Measurements from ENCODE around the gene MAGI2.

MAGI2 gene

DNA sequence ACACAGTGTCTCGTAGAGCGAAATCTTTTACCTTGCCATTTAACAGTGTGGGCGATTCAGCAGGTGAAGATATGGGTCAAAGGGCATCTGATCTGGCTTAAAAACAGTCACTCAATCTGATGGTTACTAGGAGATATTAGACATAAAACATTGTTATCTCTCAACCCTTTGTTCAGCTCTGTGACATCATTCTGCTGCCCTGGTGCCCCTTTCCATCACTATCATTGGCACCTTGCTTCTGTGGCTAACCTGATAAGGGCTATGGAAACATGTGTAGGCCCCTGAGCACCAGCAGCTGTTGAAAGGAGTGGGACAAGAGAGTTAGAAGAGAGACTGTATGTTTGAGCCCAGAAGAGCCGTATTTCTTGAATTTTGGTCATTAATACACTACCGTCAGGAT lies 1004.6 kb downstream of the MAGI2 start:
- DNase-seq = no peak

- DNase-seq = no peak
Measured at GRCh38 chr7:78444267-78444666, 1009.2 kb downstream of the MAGI2 start.

- no peak for DNase-seq
Measured at GRCh38 chr7:78443811-78444210, 1009.7 kb downstream of the MAGI2 start.

GRCh38 chr7:78441737-78442136 lies 1011.7 kb downstream of the MAGI2 start:
- DNase-seq = no peak

DNA sequence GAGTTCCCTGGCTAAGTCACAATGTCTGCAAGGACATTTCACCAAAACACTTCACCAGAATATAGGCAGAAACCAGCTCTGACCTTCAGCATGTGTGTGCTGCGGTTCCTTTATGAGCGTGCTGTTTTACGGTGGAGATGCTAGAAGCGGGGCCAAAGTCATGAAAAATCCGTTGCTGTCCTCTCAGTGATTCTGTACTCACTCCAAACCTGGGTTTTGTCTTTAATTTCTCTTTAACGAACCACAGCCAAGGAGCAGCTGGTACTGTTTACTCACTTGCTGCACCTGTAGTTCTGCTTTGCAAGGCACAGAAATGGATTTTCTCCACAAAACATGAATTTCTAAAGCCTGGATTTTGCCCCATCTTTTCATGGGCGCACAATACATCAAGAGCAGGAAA lies 1015.0 kb downstream of the MAGI2 start:
- no peak for DNase-seq

DNA sequence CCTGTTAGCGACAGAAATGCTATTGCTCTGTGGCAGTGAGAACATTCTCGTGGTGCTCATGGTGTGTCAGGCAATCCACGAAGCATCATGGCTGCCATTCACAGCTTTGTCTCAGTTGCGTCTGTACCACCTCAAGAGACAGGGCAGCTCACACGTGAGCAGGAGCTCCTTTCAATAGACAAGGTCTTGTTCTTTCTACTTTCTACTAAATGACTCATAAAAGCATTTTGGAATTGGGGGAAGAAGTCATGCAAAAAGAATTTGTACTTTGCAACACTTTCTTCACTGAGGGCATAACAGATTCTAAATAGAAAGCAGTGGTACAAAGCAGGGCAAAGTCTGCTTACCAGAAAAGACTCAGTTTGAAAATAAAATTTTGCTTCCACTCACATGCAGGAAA lies 1016.3 kb downstream of the MAGI2 start:
- DNase-seq = no peak

DNA sequence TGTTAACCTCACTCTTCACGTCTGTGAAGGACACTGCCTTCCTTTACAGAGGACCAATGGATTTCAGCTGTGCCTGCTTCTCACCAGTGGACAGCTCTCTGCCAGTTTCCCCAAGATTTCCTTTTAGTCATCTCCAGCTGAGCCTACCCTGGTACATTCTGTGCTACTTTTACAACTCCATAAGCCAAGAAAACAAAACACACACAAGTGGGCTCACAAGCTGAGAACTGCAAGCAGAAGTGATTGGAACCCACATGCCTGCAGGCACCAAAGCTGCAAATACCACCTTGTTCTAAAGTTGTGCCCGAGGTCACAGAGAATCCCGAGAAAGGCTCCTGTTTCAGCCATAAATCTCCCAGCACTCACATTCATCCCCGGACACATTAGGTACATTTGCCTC lies 1018.1 kb downstream of the MAGI2 start:
- no peak for DNase-seq

DNA sequence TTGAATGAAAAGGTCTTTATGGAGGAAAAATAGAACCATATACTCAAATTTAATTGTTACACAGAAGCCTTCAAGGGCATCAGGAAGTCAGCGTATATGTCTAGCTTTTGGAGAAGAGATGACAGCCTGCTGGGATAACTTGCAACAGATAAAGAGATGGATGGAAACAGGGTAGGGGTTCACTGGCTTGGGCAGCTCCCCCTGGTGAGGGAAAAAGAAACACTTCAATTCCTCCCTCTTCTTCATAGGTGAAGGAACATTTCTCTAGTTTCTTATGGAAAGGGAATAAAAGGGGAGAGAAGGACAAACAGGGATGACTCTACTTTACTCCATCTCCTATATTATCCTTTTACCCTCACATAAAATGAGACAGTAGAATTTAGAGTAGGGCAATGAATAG lies 1019.2 kb downstream of the MAGI2 start:
- no peak for DNase-seq

DNA sequence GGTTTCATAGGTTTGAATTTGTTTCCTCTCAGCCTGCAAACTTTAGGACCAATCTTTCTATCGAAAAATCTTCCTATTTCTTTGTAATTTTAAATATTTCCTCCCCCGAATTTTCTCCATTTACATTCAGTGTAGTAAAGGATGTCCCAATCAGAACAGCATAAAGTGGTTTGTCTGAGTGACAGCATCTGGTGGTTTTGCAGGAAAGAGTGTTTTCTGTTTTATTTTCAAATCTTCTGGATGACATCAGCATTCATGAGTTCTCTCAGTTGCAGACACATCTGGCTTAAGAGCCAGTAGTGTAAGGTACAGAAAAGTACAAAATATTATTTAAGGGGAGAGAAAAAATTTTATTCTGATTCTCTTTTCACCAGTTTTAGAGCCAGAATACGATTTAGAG lies 1020.0 kb downstream of the MAGI2 start:
- no peak for DNase-seq

DNA sequence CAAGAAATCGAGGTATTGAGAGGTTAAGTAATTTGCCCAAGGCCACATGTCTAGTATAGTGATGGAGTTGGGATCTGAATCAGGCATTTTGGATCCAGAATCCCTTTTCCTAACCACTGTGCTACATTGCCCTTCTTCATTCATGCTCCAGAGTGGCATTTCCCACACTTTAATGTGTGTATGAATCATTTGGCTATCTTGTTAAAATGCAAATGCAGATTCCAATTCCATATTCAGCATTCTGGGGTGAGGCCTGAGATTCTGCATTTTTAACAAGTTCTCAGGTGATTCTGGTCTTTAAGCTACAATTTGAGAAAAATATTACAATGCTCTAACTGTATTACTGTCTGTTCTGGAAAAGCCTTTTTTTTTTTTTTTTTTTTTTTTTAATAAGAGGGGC lies 1023.6 kb downstream of the MAGI2 start:
- no peak for DNase-seq

GRCh38 chr7:78427209-78427608 lies 1026.3 kb downstream of the MAGI2 start:
- no peak for DNase-seq

- DNase-seq = no peak
Measured at GRCh38 chr7:78420001-78420400, 1033.5 kb downstream of the MAGI2 start.

DNA sequence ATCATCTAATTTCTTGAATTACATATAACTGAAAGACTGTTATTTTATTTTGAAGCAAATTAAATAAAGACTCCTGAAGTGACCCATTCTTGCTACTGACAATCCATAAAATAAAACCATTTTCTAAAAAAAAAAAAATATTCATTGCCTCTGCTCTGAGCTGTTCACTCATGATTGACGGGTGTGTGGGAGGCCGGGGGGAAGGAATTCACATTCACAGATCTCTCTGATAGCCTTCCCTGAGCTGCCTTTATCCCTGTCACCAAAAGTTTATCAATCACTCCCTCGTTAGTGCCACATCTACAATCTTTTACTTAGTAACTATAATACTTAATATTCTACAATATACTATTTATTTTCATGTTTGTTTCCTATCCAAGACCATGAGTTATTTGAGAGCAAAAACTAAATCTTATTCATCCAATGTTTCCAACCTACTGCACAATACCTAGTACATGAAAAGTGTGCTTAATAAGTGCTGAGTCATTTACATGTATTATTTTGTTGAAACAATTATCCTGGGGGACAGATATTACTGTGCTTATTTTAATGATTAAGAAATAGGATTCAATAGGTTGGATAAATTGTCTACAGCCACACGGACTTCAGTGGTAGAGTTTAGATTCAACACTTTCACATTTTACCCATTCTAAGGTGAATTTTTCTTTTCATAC lies 1036.2 kb downstream of the MAGI2 start:
- DNase-seq = no peak

DNA sequence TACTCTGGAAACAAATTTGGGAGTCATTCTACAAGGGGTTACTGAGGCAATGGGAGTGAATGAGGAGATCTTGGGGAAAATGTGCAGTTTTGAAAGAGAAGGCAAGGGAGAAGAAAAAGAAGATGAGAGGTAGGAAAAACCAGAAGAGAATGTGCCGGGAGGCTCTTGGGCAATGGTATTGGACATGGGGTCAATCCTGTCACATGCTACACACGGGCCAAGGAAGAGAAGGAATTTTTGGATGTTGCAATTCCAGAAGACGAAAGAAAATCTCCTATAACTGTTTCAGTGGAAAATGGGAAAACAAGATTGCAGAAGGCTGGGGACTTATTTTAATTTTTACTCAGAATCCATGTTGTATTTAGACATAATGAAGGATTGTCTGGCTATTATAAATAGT lies 1039.9 kb downstream of the MAGI2 start:
- DNase-seq = no peak

GRCh38 chr7:78412216-78412858 lies 1041.1 kb downstream of the MAGI2 start:
- DNase-seq = no peak

GRCh38 chr7:78407031-78407430 lies 1046.4 kb downstream of the MAGI2 start:
- DNase-seq = no peak

DNA sequence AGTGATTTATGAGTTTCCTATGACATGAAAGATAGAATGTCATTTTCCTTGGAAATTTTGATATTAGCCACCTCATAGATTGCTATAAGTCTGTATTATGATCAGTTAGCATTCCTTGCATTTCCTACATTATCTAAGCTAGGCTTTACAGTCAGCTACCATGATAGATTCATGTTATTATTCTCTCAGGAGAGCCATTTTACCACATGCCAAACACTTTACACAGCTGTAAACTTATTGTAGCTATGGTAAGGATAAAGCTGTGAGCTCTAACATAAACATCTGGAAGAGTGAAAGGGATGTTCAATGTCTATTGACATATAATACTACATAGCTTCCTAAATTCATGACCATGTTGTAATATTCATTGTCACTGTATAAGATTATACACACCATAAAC lies 1046.9 kb downstream of the MAGI2 start:
- no peak for DNase-seq

DNA sequence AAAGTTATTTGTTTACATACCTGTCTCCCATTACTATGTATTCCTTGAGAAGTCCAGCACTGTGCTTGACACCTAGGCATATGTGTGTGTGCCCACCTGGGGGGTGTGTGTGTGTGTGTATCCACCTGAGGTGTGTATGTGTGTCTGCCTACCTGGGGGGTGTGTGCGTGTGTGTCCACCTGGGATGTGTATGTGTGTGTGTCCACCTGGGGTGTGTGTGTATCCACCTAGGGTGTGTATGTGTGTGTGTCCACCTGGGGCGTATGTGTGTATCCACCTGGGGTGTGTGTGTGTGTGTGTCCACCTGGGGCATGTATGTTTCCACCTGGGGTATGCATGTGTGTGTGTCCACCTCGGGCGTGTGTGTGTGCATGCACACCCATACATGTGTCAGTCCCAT lies 1051.4 kb downstream of the MAGI2 start:
- no peak for DNase-seq

- DNase-seq = no peak
Measured at GRCh38 chr7:78400038-78400437, 1053.4 kb downstream of the MAGI2 start.

- DNase-seq = no peak
Measured at GRCh38 chr7:78399033-78399769, 1054.3 kb downstream of the MAGI2 start.

DNA sequence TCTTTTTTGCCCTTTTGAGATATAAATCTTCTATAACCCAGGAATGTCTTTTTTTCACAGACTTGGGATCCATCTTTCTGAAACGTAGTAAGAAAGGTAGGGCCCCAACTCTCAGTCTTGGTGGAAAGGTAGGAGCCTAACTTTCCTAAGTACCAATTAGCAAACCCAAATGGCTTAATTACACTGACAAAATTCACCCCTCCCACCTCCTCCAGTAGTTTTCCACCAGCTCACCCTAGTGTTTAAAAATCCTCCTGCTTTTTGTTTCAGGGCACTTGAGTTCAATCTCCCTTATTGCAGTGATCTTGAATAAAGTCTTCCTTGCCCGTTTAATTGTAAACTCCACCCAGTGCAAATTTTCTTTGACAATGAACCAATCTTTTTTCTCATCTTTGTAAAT lies 1054.9 kb downstream of the MAGI2 start:
- no peak for DNase-seq

DNA sequence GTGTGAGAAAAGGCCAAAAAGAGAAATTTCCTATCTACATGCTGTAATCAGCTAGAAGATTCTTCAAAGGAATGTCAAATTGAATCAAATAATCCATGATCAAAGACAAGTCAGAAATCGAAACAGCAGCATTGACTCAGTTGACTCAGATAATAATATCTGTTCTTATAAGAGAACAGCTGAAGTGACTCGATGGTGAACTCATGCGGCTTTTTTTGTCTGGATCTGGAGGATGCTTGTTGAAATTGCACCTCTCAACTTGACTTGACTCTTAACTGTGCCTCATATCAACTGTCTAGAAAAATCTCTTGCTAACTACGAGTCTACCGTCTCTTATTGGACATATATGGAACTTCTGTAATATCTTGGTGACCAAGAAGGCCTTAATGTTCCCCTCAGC lies 1055.4 kb downstream of the MAGI2 start:
- no peak for DNase-seq

DNA sequence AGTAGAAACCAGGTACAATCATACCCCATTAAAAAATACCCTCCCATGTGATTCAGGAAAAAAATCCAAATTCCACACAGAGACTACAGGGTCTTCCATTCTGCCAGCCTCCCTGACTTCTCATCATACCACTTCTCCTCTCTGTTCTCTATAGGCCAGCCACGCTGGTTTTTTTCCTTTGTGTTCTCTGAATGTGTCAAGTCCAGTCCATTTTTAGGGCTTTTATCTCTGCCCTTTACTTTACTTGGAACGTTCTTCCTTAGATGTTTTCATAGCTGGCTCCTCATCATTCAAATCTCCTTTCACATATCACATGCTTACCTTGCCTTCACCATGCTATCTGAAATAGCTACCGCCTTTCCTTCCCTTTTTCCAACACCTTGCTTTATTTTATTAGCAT lies 1057.3 kb downstream of the MAGI2 start:
- DNase-seq = no peak

- DNase-seq = no peak
Measured at GRCh38 chr7:78395298-78396036, 1058.0 kb downstream of the MAGI2 start.

Measured in activated CD4-positive, alpha-beta T cell treated with anti-CD3 and anti-CD28 coated beads for 4 hours (primary cell).